Activated B cell treated with CpG ODN at 0.5 μM for 24 hours (primary cell): ENCODE data around the gene PPP2R3A. TPM values are rescaled to one million over a fixed set of nuclear protein-coding genes. Genes with fewer than 3 reads are reported as not detected.
"Not testable (repeated sequence)": the region's sequence is repeated elsewhere in the genome, so short reads cannot be mapped to it uniquely, and the experiment has no call there.

Experiments used
- ATAC-seq: fragments of 200-7000 bp; cut with Tn5 transposase; one replicate; pipeline ENCODE4 v1.10.0; 2021; ENCODE audit warnings: low read depth, mild to moderate bottlenecking, moderate library complexity
- CTCF ChIA-PET: fragments of 350-600 bp; sonication (Branson Sonifier 250); formaldehyde crosslinking; loops from one replicate; lab custom pipeline; 2021; ENCODE audit warnings: antibody characterized with exemption; lab: Charles Lee
- POLR2A ChIA-PET: fragments of 350-600 bp; sonication (Branson Sonifier 250); formaldehyde crosslinking; loops from one replicate; lab custom pipeline; 2021; ENCODE audit warnings: antibody characterized with exemption; lab: Charles Lee
- DNase-seq: peaks from one replicate; pipeline ENCODE4 v3.0.0; 2022
- H3K27ac Mint-ChIP-seq: one replicate; pipeline ENCODE4 v1.8.0; 2020; ENCODE audit warnings: mixed read lengths
- H3K27me3 Mint-ChIP-seq: one replicate; pipeline ENCODE4 v1.8.0; 2021; ENCODE audit warnings: mixed read lengths
- H3K36me3 Mint-ChIP-seq: one replicate; pipeline ENCODE4 v1.8.0; 2021; ENCODE audit warnings: low read depth, mixed read lengths
- H3K4me1 Mint-ChIP-seq: one replicate; pipeline ENCODE4 v1.8.0; 2021; ENCODE audit warnings: mixed read lengths
- H3K4me3 Mint-ChIP-seq: one replicate; pipeline ENCODE4 v1.8.0; 2020; ENCODE audit warnings: mild to moderate bottlenecking, mixed read lengths
- H3K9me3 Mint-ChIP-seq: one replicate; pipeline ENCODE4 v1.8.0; 2020; ENCODE audit warnings: mixed read lengths
- CTCF ChIP-seq: fragments of 200-600 bp; IDR thresholded peaks from one replicate; pipeline ENCODE4 v1.8.0; 2022; ENCODE audit warnings: antibody characterized with exemption, mild to moderate bottlenecking
- intact Hi-C: fragments of 100-400 bp; cut with micrococcal nuclease; formaldehyde crosslinking; loops from one replicate; pipeline ENCODE4 v1.15.1; 2024
- total RNA-seq: library from RNA; stranded (reverse); gene quantifications from 2 replicates; pipeline ENCODE4 v1.2.3, GENCODE V29; 2022

PPP2R3A gene
- total RNA-seq, 1 donor from 2014 or later: 0.11 TPM

DNA sequence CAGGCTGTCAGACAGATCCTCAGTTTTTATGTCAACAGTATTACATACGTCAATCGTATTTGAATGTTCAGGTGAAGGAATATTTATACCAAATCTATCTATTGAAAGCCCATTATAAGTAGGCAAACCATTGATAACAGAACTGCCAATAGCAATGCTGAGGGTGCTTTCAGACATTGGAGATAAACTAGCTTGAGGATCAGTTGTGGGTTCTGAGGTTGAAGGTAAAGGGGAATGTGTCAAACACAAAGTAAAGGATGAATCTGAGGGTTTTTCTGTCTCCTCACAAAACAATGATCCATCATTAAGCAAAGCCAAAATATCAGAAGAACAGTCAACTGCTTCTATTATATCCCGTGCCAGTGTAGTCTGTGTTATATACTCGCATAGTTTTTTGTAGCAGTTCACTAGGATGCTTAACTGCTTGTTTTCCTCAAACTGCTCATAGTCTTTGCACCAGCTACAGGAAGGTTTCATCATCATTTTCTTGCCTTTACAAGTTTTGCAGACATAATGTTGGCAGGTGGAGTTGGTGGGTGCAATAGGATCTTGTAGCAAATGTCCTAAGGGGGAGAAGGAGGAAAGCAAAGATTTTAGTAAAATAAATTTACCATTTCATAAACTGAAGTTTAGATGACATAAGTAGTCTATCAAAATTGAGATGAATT lies 186.8 kb downstream of the PPP2R3A start:
- intact Hi-C loops: loop anchor here (2.0 kb wide), 1 partner anchor 44 kb away; the partner anchor contains the start of gene MSL2

DNA sequence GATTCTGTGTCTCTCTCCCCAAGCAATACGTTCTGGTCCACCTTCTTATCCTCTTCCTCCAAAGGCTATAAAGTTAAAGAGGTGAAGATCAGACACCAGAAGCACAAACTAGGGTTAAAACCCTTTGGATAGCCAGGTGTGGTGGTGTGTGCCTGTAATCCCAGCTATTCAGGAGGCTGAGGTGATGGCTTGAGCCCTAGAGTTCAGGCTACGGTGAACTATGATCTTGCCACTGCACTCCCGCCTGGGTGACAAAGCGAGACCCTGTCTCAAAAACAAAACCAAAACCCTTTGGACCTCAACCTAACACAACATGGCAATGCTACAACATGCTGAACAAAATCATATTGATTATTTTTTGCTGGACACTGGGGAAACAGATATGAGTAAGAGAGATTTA lies 187.4 kb downstream of the PPP2R3A start:
- Mint-ChIP-seq H3K4me1 (peaks cover 45% of the 10 kb centered on the region), H3K27ac (peak overlapping the region; percentile 35), H3K36me3 (peaks cover 51% of the 10 kb centered on the region), H3K4me3 (no peak overlapping the region), H3K9me3 (no peaks in the 10 kb centered on the region), H3K27me3 (no peaks in the 10 kb centered on the region)
- CTCF ChIA-PET: no interaction called here
- no peak for ATAC-seq
- DNase-seq: no peak
- POLR2A ChIA-PET: no interaction called here
- TF ChIP-seq CTCF: no peak
- intact Hi-C loops: loop anchor here (2.0 kb wide), 1 partner anchor 44 kb away; the partner anchor contains the start of gene MSL2

More for the DNA sequence above, 186.8 kb downstream of the PPP2R3A start:
- DNase-seq: no peak
- H3K27me3 Mint-ChIP-seq: no peaks in the 10 kb centered on the region
- no peak overlapping the region for H3K27ac Mint-ChIP-seq
- H3K4me1 Mint-ChIP-seq: peaks cover 43% of the 10 kb centered on the region
- TF ChIP-seq CTCF: no peak
- H3K9me3 Mint-ChIP-seq: no peaks in the 10 kb centered on the region
- no peak for ATAC-seq
- ChIA-PET POLR2A (no interaction called here), CTCF (no interaction called here)
- peaks cover 49% of the 10 kb centered on the region for H3K36me3 Mint-ChIP-seq
- no peak overlapping the region for H3K4me3 Mint-ChIP-seq

- no peak for TF ChIP-seq CTCF
- CTCF ChIA-PET: no interaction called here
Observed at GRCh38 chr3:136161516-136161915, 196.0 kb downstream of the PPP2R3A start.

GRCh38 chr3:136162322-136162721 lies 196.8 kb downstream of the PPP2R3A start:
- no peaks in the 10 kb centered on the region for H3K9me3 Mint-ChIP-seq
- DNase-seq (no peak), ATAC-seq (no peak)
- ChIA-PET CTCF (interaction anchor here (0.8 kb wide), 1 partner anchor 853 kb away, joined by 3 read pairs; no protein-coding TSS in a partner anchor), POLR2A (interaction anchor here (1.0 kb wide), 1 partner anchor 33 kb away, joined by 3 read pairs; no protein-coding TSS in a partner anchor)
- intact Hi-C loops: no loop called here
- no peaks in the 10 kb centered on the region for H3K27me3 Mint-ChIP-seq
- peaks cover 31% of the 10 kb centered on the region for H3K36me3 Mint-ChIP-seq
- TF ChIP-seq CTCF: no peak
- H3K27ac Mint-ChIP-seq: no peak overlapping the region
- no peak overlapping the region for H3K4me3 Mint-ChIP-seq
- peaks cover 60% of the 10 kb centered on the region for H3K4me1 Mint-ChIP-seq

More at GRCh38 chr3:136161516-136161915, 196.0 kb downstream of the PPP2R3A start:
- Mint-ChIP-seq H3K27ac (no peak overlapping the region), H3K36me3 (peaks cover 31% of the 10 kb centered on the region), H3K27me3 (no peaks in the 10 kb centered on the region), H3K4me1 (peaks cover 53% of the 10 kb centered on the region), H3K9me3 (no peaks in the 10 kb centered on the region), H3K4me3 (no peak overlapping the region)
- intact Hi-C loops: no loop called here
- no peak for DNase-seq
- ATAC-seq: no peak
- POLR2A ChIA-PET: interaction anchor here (0.6 to 1.0 kb wide), 2 partner anchors 34 to 35 kb away, joined by 3 to 5 read pairs; partner anchors contain the start of gene MSL2

GRCh38 chr3:136163607-136164006 lies 198.1 kb downstream of the PPP2R3A start:
- Mint-ChIP-seq H3K36me3 (peaks cover 27% of the 10 kb centered on the region), H3K4me1 (peaks cover 61% of the 10 kb centered on the region)
- CTCF ChIA-PET, H3K27me3 Mint-ChIP-seq, DNase-seq, H3K4me3 Mint-ChIP-seq, ATAC-seq, H3K9me3 Mint-ChIP-seq, H3K27ac Mint-ChIP-seq, intact Hi-C loops: not testable (repeated sequence)
- POLR2A ChIA-PET: interaction anchor here (1.0 kb wide), 1 partner anchor 34 kb away, joined by 3 read pairs; no protein-coding TSS in a partner anchor
